NCI-H1105 treated with DMSO at 0.1 percent for 48 hours (cell line): ENCODE data around the gene INPP4A.

Source experiments
- DNase-seq: peaks from one replicate; lab custom pipeline; 2025; lab: John Stamatoyannopoulos, UW

INPP4A gene

DNA sequence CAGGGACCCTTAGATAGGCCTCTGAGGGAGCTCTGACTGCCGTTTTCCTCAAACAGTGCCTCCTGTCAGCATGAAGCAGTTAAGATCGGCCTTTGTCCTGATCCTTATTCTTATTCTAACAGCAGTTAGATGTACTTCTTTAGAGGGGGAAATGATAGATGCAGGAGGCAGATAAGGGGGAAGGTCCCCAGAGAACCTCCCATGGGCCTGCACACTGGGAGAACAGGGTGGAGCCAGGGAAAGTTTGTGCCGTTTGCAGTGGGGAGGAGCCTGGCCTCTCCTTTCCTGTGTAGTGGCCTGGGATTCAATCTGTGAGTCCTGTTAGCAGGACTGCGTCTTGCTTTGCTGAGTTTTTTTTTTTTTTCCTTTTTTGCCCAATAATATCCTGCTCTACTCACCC lies 7.9 kb upstream of the INPP4A start:
- no peak for DNase-seq

DNA sequence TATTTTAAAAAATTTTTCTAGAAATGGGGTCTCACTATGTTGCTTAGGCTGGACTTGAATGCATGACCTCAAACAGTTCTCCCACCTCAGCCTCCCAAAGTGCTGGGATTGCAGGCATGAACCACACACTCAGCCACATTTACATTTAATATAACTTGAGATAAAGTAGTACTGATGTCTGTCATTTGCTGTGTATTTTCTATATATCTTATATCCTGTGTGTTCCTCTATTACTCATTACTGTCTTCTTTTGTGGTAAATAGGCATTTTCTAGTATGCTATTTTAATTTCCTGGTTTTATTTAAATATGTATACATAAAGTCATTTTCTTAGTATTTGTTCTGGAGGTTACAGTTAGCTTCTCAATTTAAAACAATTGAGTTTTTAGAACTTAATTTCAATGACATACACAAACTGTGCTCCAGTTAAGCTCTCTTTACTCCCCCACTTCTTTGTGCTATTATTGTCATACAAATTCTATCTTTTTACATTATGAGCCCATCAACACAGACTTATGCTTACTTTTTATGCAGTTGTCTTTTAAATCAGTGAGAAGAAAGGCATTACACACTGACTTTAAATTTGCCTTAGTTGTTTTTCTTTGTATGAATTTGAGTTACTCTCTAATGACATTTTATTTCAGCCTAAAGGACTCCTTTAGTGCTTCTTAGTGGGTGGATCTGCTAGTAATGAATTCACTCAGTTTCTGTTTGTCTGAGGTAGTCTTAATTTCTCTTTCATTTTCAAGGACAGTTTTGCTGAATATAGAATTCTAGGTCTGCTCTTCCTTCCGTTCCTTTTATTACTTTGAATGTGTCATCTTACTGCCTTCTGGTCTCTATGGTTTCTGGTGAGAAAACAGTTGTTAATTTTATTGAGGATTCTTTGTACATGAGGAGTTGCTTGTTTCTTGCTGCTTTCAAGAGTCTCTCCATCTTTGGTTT lies 6.2 kb upstream of the INPP4A start:
- no peak for DNase-seq

DNA sequence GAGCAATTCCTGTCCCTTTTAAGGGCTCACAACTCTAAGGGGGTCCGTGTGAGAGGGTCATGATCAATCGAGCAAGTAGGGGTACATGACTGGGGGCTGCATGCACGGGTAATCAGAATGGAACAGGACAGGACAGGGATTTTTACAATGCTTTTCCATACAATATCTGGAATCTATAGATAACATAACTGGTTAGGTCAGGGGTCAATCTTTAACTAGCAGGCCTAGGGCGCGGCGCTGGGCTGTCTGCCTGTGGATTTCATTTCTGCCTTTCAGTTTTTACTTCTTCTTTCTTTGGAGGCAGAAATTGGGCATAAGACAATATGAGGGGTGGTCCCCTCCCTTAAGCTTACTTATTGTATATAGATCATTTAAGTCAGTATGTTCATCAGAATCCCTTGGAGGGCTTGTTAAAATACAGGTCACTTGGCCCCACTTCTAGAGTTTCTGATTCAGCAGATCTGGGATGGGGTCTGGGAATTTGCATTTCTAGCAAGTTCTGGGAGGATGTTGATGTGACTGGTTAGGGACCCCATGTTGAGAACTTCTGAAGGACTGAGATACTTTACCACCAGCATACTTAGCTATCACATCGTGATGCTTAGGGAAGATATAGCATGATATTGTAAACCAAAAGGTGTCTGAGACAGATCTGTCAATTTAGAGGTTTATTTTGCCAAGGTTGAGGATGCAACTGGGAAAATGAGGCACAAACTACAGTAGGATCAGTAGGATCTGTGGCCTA lies 2.8 kb upstream of the INPP4A start:
- no peak for DNase-seq

DNA sequence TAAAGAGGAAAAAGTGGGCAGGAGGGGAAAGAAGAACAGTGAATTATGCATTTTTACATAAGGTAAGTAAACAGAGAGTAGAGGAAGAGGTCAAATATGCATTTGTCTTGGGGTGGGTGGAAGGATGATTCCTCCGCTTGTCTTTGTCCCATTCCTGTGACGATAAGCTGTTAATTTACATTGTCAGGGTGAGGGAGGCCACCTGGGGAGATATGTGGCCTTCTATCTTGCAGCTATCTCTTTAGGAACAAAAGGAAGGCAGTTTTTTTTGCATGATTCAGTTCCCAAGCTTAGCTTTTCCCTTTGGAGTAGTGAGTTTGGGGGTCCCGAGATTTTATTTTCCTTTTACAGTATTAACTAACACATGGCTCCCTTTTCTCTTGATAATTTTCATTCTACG lies 2.2 kb upstream of the INPP4A start:
- DNase-seq = no peak

DNA sequence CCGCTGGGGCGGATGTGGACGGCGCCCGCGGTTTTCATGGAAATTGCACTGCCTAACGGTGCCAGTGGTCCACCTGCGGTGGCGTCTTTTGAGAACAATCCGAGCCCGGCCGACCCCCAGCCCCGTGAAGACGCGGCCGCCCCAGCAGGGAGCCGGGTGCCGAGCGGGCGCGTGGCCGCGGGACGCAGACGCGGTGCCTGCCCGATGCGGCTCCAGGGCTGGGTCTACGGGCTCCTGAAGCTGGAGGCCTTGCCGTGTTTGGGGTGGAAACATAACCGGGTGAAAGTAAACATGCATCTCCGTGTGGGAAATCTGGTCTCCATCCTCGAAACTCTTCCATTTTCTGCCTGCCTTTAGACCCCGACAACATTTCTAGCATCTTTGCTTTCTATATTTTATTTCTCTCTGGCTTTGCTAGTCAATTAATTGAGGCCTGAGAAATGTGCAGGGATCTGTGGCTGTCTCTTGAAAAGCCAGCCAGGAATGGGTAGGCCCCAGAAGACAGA lies 572 bp downstream of the INPP4A start:
- DNase-seq = no peak

DNA sequence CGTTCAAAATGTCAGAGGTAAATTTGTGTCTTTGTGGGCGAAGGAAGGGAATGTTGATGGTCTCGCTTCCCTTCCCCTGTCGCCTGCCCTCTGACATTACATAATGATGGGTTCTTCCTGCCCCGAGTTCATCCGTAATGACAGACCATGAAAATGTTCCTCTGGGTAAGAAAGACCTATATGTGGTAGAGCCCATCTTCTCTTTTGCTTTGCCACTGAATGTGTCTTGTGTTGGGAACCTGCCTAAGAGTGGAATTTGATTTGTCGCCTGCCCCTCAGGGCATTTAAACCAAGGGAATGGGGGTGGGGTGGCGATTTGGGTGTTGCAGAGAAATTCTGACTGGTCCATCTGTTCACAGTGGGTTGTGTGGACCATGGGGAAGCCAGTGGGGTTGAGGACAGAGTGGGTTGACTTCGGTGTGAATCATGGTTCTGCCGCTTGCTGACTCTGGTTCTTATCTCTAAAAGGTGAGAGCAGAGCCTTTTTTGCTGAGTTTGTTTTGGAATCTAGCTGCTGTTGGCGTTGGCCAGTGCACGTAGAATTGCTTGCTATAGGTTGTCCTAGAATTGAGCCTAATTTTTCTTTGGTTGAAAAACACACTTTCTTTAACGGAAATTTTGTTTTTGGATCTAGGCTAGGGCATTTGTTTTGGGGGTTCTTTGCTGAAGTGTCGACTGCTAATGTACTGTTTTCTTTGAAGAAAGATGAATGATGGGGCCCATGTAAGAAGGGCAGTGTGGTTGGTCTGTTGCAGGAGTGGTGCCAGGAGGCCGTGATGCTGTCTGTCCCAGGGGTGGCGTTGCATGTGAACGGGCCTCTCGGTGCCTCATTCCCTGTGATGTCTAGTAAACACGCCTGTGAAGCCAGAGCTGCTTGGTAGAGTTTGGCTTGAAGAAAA lies 1.3 kb downstream of the INPP4A start:
- DNase-seq = no peak

DNA sequence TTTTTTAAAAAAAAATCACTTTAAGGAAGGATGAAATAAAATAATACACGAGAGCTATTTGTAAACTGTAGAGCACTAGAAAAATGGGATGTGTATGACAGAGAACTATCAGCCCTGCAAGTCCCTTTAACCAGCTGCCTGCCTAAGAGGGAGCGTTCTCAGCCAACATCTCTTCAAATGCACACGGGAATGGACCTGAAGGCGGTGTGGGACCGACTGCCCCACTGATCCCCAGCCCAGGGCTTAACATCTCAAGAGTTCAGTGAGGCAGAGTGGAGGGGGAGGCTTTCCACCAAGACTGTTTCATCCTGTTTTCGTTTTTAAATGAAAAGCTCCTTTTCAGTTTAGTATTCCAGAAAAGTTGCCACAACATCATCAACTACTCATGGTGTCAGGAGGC lies 2.2 kb downstream of the INPP4A start:
- DNase-seq = no peak

DNA sequence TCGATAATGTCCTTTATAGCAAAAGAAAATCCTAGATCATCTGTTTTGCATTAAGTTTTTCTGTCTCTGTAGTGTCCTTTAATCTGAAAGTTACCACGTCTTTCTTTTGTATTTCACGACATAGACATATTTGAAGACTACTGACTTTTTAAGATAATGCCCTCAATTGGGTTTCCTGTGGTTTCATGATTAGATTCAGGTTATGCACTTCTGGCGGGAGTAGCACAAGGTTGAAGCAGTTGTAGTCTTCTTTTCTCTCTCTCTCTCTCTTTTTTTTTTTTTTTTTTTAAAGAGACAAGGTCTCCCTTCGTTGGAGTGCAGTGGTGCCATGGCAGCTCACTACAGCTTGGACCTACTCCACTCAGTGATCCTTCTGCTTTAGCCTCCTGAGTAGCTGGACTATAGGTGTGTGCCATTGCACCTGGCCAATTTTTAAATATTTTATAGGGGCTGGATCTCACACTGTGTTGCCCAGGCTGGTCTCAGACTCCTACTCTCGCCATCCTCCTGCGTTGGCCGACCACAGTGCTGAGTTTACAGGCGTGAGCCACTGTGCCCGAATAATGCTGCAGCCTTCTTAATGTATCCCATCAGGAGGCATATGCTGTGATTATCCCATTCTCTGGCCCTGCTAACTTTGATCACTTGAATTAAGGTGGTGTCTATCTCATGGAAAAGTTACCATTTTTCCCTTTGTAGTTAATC lies 3.9 kb downstream of the INPP4A start:
- no peak for DNase-seq

DNA sequence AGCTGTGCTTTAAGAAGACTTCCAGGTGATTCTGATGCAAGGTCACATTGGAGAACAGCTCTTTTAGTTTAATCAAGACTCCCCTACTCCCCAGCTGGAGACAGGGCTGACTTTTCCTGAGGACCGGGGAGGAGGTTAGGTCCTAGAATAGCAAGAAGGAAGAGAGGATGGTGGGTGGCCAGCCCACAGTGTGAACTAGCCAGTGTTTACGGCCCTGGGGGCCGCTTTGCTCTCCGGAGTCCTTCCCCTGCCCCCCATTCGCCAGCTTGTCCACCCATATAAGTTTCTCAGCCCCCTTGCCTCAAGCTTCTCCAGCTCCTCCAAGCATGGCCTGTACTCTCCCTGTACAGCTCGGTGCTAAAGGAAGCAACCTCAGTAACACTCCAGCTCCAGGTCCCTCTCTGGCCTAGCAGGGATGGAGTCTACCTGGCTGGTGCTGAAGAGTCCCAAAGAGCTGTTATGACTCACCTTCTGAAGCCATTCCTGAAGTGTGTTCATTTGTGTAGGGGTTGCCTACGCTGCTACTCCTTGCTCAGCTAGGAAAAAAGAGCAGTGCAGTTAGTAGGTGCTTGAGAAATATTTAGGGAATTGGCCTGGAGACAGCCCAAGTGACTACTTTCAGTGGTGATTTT lies 7.9 kb downstream of the INPP4A start:
- DNase-seq = no peak

DNA sequence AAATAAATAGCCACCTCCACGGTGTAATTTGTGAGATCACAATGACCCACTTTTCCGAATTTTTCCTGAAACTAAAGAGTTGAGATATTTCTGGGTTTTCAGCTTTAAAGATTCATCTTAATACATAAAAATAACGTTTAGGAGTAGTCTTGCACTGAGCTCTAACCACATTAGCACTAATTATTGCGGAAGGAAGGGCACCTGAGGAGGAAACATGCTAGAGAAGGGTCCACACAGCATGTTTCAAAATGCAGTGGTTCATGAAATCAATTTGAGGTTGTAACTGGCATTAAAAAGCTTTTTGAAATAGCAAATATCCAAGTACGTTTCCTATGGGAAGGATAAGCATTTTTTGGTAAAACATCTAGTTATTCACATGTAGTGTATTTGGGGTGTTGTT lies 8.4 kb downstream of the INPP4A start:
- DNase-seq = no peak

DNA sequence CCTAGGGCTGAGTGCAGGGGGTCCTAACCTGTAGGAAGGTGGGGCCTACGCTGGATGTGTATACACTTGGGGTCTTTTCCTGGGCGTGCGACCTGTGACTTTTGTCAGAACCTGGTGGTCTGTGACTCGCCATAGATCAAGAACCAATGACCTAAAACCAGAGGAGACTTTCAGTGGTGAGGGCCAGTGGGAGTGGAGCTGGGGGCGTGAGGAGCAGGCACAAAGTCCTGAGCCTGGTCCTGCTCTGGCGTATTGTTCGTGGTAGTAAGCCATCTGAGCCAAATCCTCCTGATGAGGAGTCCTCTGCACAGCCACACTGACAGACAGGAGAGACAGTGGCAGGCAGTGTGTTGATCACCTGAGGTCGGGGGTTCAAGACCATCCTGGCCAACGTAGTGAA lies 8.9 kb downstream of the INPP4A start:
- DNase-seq = no peak

DNA sequence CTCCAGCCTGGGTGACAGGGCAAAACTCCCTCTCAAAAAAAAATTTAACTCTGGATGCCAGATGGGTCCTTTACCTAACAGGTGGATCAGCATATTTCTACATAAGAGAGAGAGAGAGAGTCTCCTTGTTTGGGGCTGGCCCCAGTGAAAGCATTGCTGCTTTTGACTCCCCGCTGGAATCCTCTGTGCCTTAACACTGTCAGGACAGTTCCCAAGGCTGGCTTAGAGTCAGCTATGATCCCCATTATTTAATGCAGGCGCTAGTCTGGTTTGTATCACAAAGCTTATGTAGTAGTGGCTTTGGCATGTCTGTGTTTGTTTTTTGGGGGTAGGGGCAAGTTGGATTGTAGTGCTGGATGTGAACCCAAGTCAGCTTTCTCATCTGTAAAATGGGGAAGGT lies 9.4 kb downstream of the INPP4A start:
- DNase-seq = no peak

DNA sequence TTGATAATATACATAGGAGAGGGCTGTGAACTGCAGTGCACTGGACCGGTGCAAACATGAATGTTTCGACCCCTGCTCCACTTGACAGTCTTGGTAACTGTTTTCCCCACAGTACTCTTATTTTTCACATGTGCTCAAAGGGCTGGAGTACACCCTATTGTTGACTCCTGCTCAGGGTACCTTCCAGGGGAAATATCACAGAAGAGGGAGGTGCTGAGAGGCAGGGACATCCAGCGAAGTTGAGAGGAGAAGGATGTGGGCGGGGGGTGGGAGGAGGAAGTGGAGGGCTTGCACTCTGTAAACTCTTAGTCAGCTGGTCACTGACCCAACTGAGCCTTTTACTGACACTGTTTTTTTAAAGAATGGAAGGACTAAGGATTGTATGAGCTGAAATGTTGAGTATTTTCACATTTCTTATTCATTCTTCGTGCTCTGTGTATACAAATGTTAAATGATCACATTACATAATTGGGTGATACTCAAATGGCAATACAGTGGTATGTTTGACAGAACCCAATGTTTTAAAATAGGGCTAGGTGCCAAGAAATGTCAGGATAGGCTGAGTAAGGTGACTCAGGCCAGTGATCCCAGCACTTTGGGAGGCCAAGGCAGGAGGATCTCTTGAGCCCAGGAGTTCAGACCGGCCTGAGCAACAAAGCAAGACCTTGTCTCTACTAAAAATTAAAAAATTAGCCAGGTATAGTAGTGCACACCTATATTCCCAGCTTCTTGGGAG lies 10.0 kb downstream of the INPP4A start:
- no peak for DNase-seq

DNA sequence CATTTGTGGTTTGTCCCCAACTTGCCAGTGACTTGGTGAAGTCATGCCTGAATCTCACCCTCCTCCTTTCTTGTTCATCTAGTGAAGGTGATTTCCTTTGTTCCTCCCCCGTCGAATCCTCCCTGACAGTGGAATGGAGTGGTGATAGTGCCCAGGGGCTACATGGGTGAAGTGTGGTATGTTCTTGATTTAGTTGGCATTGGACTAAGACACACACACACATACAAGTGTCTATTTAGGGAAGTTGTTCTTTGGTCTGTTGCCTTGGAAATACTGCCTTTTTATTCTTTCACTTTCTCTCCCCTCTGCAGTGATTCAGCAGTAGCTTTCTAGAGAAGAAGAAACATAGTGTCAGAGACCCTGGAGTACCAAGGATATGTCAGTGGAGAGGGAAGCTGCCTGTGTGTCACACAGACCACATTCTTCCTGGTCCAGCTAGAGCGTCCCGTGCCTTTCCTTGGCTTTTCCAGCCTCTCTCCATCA lies 10.9 kb downstream of the INPP4A start:
- DNase-seq = no peak

DNA sequence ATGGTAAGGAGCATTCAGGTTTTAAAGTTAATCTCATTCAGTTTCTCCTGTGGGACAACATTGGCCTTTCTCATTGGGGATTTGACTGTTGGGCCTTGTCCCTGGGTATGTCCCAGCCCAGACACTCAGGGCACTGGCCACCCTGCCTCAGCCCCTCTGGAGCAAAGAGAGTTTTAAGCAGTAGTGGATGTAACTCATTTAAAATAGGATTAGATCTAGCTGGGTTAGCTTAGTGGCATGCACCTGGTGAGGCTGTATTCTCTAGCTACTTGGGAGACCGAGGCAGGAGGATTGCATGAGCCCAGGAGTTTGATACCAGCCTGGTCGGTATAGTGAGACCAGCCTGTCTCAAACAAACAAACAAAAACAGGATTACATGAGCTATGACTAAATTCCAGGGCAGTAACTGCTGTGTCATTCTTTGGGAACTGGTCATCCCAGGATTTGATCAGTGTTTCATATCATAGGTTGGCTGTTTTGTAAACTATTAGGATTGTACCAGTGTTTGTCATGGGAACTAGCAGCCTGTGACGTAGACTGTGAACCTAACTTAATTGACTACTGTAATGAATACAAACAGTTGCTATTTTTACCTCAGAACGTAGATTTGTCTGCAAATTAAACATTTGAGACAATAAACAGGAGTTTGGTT lies 12.5 kb downstream of the INPP4A start:
- no peak for DNase-seq

DNA sequence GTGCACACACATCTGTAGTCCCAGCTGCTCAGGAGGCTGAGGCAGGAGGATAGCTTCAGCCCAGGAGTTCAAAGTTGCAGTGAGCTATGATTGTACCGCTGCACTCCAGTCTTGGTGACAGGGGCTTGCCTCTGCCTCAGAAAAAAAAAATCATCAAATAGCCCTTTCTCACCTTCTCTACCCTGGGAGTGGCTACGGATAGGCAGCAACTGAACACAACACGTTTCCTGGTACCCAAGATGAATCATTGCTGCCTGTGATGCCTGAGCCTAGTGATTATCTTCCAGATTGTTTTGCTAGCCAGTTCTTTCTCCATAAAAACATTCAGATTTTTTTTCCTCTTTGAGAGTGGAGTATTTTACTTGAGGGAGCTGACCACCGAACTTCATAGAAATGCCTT lies 13.5 kb downstream of the INPP4A start:
- DNase-seq = no peak

DNA sequence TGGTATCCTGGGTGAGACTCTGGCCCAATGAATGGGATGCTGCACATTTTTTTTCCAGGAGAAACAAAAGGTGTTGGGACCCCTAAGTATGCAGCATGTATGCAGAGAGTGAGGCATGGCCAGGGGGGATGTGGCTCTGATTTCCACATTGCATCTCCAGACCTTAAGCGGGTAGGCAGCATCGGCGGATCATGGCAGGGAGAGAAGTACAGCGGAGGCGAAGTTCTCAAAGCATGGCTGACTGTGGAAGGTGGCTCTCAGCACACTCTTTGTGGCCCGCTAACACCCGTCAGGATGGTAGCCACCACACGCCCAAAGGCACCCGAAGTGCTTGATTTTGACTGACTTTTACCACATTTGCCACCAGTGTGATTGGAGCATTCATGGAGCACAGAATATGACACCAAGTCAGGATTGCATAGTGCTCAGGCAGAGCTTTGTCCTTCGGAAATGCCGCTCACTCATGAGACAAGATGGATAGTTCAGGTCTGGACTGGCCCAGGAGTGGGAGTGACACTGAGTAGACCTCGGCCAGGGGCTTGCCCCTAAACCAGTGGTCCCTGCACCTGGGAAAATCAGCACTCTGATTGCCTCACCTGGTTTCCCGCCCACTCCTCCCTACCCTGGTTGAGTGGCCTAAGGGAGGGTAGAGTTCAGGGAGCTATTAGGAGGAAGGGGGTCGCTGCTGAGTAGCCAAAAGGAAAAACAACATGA lies 14.2 kb downstream of the INPP4A start:
- no peak for DNase-seq

DNA sequence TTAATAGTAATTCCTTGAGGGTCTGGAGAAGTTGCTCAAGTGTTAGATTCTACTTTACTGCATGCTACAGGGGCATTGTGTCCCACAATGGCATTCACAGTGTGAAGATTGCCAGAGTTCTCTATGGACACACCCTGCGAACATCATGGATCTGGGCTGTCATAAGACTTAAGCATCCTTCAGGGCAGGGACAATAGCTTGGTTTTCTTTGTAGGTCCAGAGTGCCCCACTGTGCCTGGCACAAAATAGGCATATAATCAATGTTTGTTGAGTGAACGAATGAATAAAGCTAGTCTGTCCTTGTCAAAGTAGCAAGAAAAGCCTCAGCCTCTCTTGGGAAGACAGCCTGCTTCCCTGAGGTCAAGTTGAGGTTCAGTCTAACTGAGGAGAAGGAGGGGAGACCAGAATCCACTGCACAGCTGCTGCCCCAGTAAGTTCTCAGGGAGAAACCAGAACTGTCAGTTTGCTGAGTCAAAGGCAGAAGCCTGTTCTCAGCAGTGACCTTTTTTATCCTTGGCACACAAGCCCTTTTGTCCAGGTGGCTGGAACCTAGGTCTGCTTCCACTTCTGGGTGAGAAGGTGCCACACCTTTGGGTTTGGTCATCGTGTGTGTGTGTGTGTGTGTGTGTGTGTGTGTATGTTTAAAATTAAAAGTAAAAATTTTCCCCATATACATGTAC lies 15.0 kb downstream of the INPP4A start:
- DNase-seq = no peak
